Uterus (tissue), 2 donors: ENCODE measurements around the gene GPR37L1.

ENCODE experiments used
- CTCF ChIP-seq, 4 experiments: fragments of 200-600 bp in 2 of 4; fragments of 450-650 bp in 2 of 4; sonication (generic) in 2 of 4; IDR thresholded peaks; one replicate each; pipeline ENCODE4 v1.5.1; 2016 to 2019; ENCODE audit warnings: antibody characterized with exemption in 4 of 4, mild to moderate bottlenecking in 2 of 4, moderate library complexity in 1 of 4
- POLR2A ChIP-seq, 2 donors: fragments of 450-650 bp; IDR thresholded peaks; one replicate each; pipeline ENCODE4 v1.6.1; 2016; ENCODE audit warnings: antibody characterized with exemption in 2 of 2, mild to moderate bottlenecking in 1 of 2, moderate library complexity in 1 of 2

GRCh38 chr1:202134645-202135172 lies 12.0 kb downstream of the GPR37L1 start:
- TF ChIP-seq POLR2A (IDR thresholded peaks at IDR 0.05) (no peak), CTCF (IDR thresholded peaks at IDR 0.05) (no peak)
